ENCODE results near the gene ATP2B2.

ATP2B2 gene

GRCh38 chr3:10294030-10294586 is 211.3 kb downstream of the ATP2B2 start:
- no peak overlapping the region for H3K23ac ChIP-seq (ENCODE audit: low read length)
- H3K18ac ChIP-seq (ENCODE audit: low read length) = no peak overlapping the region
- H3K14ac ChIP-seq (ENCODE audit: low read length) = no peak overlapping the region
- H3K36me3 ChIP-seq (ENCODE audit: control insufficient read depth in 1 of 2, insufficient read depth in 2 of 2, low read length in 2 of 2) = peaks cover 3 to 6% of the 10 kb centered on the region in 2 experiments
- no peak overlapping the region for H2BK12ac ChIP-seq (ENCODE audit: low read length)
- no peak overlapping the region for H4K12ac ChIP-seq (ENCODE audit: low read depth, low read length)
- no peak overlapping the region for H2AFZ ChIP-seq (ENCODE audit: insufficient read depth, low read length, poor library complexity)
- no peaks in the 10 kb centered on the region for H3K9me3 ChIP-seq (ENCODE audit: insufficient read depth, low read depth, low read length)
- no peak overlapping the region for H4K91ac ChIP-seq (ENCODE audit: low read depth, low read length)
- no peak overlapping the region for H2AK5ac ChIP-seq (ENCODE audit: low read length)
- H3K4ac ChIP-seq (ENCODE audit: low read depth, low read length) = no peak overlapping the region
- DNase-seq = no peak
- H3K27ac ChIP-seq (ENCODE audit: low read depth, low read length) = no peak overlapping the region
- H3K9ac ChIP-seq (ENCODE audit: low read length) = no peak overlapping the region
- H3K79me2 ChIP-seq (ENCODE audit: control insufficient read depth, insufficient read depth, low read length, poor library complexity) = no peaks in the 10 kb centered on the region
- H3K4me1 ChIP-seq (ENCODE audit: control insufficient read depth in 1 of 2, insufficient read depth in 2 of 2, low read length in 2 of 2) = no peaks in the 10 kb centered on the region
- H2BK120ac ChIP-seq (ENCODE audit: insufficient read depth, low read length, poor library complexity) = no peak overlapping the region
- H3K4me2 ChIP-seq (ENCODE audit: low read length) = no peak overlapping the region
- no peak overlapping the region for H3K4me3 ChIP-seq (ENCODE audit: low read depth, low read length)
- no peak overlapping the region for H4K8ac ChIP-seq (ENCODE audit: low read depth, low read length)
- no peaks in the 10 kb centered on the region for H3K79me1 ChIP-seq (ENCODE audit: low read length)
- H2BK5ac ChIP-seq (ENCODE audit: low read depth, low read length, poor library complexity) = no peak overlapping the region
- H3K27me3 ChIP-seq (ENCODE audit: insufficient read depth, low read length) = no peaks in the 10 kb centered on the region
- WGBS (ENCODE audit: extremely low coverage, insufficient coverage, insufficient read length) = no CpG with 5 or more reads among the region's 12 CpGs

- Histone ChIP-seq H3K27me3 (ENCODE audit: insufficient read depth, low read length) (no peaks in the 10 kb centered on the region), H3K4me3 (ENCODE audit: low read depth, low read length) (no peak within 1 kb of the TSS), H3K36me3 (ENCODE audit: control insufficient read depth in 1 of 2, insufficient read depth in 2 of 2, low read length in 2 of 2) (peaks cover 13 to 18% of the 10 kb centered on the region in 2 experiments), H4K12ac (ENCODE audit: low read depth, low read length) (no peak within 1 kb of the TSS), H3K23ac (ENCODE audit: low read length) (no peak within 1 kb of the TSS), H4K91ac (ENCODE audit: low read depth, low read length) (no peak within 1 kb of the TSS), H3K18ac (ENCODE audit: low read length) (no peak within 1 kb of the TSS), H3K4me1 (ENCODE audit: control insufficient read depth in 1 of 2, insufficient read depth in 2 of 2, low read length in 2 of 2) (no peaks in the 10 kb centered on the region), H2AK5ac (ENCODE audit: low read length) (no peak within 1 kb of the TSS), H2BK5ac (ENCODE audit: low read depth, low read length, poor library complexity) (no peak within 1 kb of the TSS), H3K4me2 (ENCODE audit: low read length) (no peak within 1 kb of the TSS), H3K27ac (ENCODE audit: low read depth, low read length) (no peak within 1 kb of the TSS), H3K9ac (ENCODE audit: low read length) (no peak within 1 kb of the TSS), H3K79me2 (ENCODE audit: control insufficient read depth, insufficient read depth, low read length, poor library complexity) (no peaks in the 10 kb centered on the region), H3K14ac (ENCODE audit: low read length) (no peak within 1 kb of the TSS), H4K8ac (ENCODE audit: low read depth, low read length) (no peak within 1 kb of the TSS), H2BK12ac (ENCODE audit: low read length) (no peak within 1 kb of the TSS), H3K79me1 (ENCODE audit: low read length) (no peaks in the 10 kb centered on the region), H3K9me3 (ENCODE audit: insufficient read depth, low read depth, low read length) (no peaks in the 10 kb centered on the region), H2BK120ac (ENCODE audit: insufficient read depth, low read length, poor library complexity) (no peak within 1 kb of the TSS), H2AFZ (ENCODE audit: insufficient read depth, low read length, poor library complexity) (no peak within 1 kb of the TSS), H3K4ac (ENCODE audit: low read depth, low read length) (no peak within 1 kb of the TSS)
- DNase-seq = peak in 1 of 2 donors; percentile 42
- WGBS (ENCODE audit: extremely low coverage, insufficient coverage, insufficient read length) = no CpG with 5 or more reads among the region's 12 CpGs
Observed at GRCh38 chr3:10292505-10293419, 212.6 kb downstream of the ATP2B2 start, which contains the start of gene GHRL. Gene GHRL, minus strand, starts transcription at chr3:10292947. Its CDS starts 2,767 bp downstream, at chr3:10290180.

GRCh38 chr3:10291641-10292040 is 213.7 kb downstream of the ATP2B2 start:
- no peak overlapping the region for H3K4me3 ChIP-seq (ENCODE audit: low read depth, low read length)
- H3K27me3 ChIP-seq (ENCODE audit: insufficient read depth, low read length) = no peaks in the 10 kb centered on the region
- no peak overlapping the region for H4K91ac ChIP-seq (ENCODE audit: low read depth, low read length)
- H3K36me3 ChIP-seq (ENCODE audit: control insufficient read depth in 1 of 2, insufficient read depth in 2 of 2, low read length in 2 of 2) = peaks cover 17 to 18% of the 10 kb centered on the region in 2 experiments
- no peaks in the 10 kb centered on the region for H3K79me2 ChIP-seq (ENCODE audit: control insufficient read depth, insufficient read depth, low read length, poor library complexity)
- no peak overlapping the region for H2AFZ ChIP-seq (ENCODE audit: insufficient read depth, low read length, poor library complexity)
- no peak overlapping the region for H3K23ac ChIP-seq (ENCODE audit: low read length)
- H3K4me1 ChIP-seq (ENCODE audit: control insufficient read depth in 1 of 2, insufficient read depth in 2 of 2, low read length in 2 of 2) = peaks cover 0 to 3% of the 10 kb centered on the region in 2 experiments
- H3K9ac ChIP-seq (ENCODE audit: low read length) = no peak overlapping the region
- no peak overlapping the region for H2BK5ac ChIP-seq (ENCODE audit: low read depth, low read length, poor library complexity)
- no peak overlapping the region for H2BK12ac ChIP-seq (ENCODE audit: low read length)
- H3K9me3 ChIP-seq (ENCODE audit: insufficient read depth, low read depth, low read length) = no peaks in the 10 kb centered on the region
- DNase-seq = no peak
- H2BK120ac ChIP-seq (ENCODE audit: insufficient read depth, low read length, poor library complexity) = no peak overlapping the region
- H3K14ac ChIP-seq (ENCODE audit: low read length) = no peak overlapping the region
- H4K8ac ChIP-seq (ENCODE audit: low read depth, low read length) = no peak overlapping the region
- H3K18ac ChIP-seq (ENCODE audit: low read length) = no peak overlapping the region
- WGBS (ENCODE audit: extremely low coverage, insufficient coverage, insufficient read length) = no CpG with 5 or more reads among the region's 6 CpGs
- H4K12ac ChIP-seq (ENCODE audit: low read depth, low read length) = no peak overlapping the region
- H2AK5ac ChIP-seq (ENCODE audit: low read length) = no peak overlapping the region
- H3K4ac ChIP-seq (ENCODE audit: low read depth, low read length) = no peak overlapping the region
- no peaks in the 10 kb centered on the region for H3K79me1 ChIP-seq (ENCODE audit: low read length)
- no peak overlapping the region for H3K27ac ChIP-seq (ENCODE audit: low read depth, low read length)
- no peak overlapping the region for H3K4me2 ChIP-seq (ENCODE audit: low read length)

- peaks cover 0 to 4% of the 10 kb centered on the region in 2 experiments for H3K4me1 ChIP-seq (ENCODE audit: control insufficient read depth in 1 of 2, insufficient read depth in 2 of 2, low read length in 2 of 2)
- H3K18ac ChIP-seq (ENCODE audit: low read length) = no peak overlapping the region
- no peak overlapping the region for H3K4me3 ChIP-seq (ENCODE audit: low read depth, low read length)
- H3K4me2 ChIP-seq (ENCODE audit: low read length) = no peak overlapping the region
- no peak overlapping the region for H4K8ac ChIP-seq (ENCODE audit: low read depth, low read length)
- no peak overlapping the region for H3K4ac ChIP-seq (ENCODE audit: low read depth, low read length)
- H4K12ac ChIP-seq (ENCODE audit: low read depth, low read length) = no peak overlapping the region
- no CpG with 5 or more reads among the region's 18 CpGs for WGBS (ENCODE audit: extremely low coverage, insufficient coverage, insufficient read length)
- H3K14ac ChIP-seq (ENCODE audit: low read length) = no peak overlapping the region
- H3K9ac ChIP-seq (ENCODE audit: low read length) = no peak overlapping the region
- H3K36me3 ChIP-seq (ENCODE audit: control insufficient read depth in 1 of 2, insufficient read depth in 2 of 2, low read length in 2 of 2) = peaks cover 13 to 21% of the 10 kb centered on the region in 2 experiments
- DNase-seq = no peak
- no peaks in the 10 kb centered on the region for H3K27me3 ChIP-seq (ENCODE audit: insufficient read depth, low read length)
- no peak overlapping the region for H4K91ac ChIP-seq (ENCODE audit: low read depth, low read length)
- H2BK5ac ChIP-seq (ENCODE audit: low read depth, low read length, poor library complexity) = no peak overlapping the region
- no peak overlapping the region for H3K27ac ChIP-seq (ENCODE audit: low read depth, low read length)
- H2AFZ ChIP-seq (ENCODE audit: insufficient read depth, low read length, poor library complexity) = no peak overlapping the region
- no peak overlapping the region for H2BK120ac ChIP-seq (ENCODE audit: insufficient read depth, low read length, poor library complexity)
- H3K9me3 ChIP-seq (ENCODE audit: insufficient read depth, low read depth, low read length) = peaks cover 3% of the 10 kb centered on the region
- no peaks in the 10 kb centered on the region for H3K79me2 ChIP-seq (ENCODE audit: control insufficient read depth, insufficient read depth, low read length, poor library complexity)
- no peak overlapping the region for H2BK12ac ChIP-seq (ENCODE audit: low read length)
- H3K79me1 ChIP-seq (ENCODE audit: low read length) = no peaks in the 10 kb centered on the region
- H2AK5ac ChIP-seq (ENCODE audit: low read length) = no peak overlapping the region
- no peak overlapping the region for H3K23ac ChIP-seq (ENCODE audit: low read length)
Observed at GRCh38 chr3:10290481-10291176, 214.8 kb downstream of the ATP2B2 start.
